NCI-H460 (cell line): ENCODE data around the gene PTK6. TPM values are rescaled to one million over a fixed set of nuclear protein-coding genes. Genes with fewer than 3 reads are reported as not detected.

Experiments used
- DNase-seq: peaks from one replicate; pipeline ENCODE4 v3.0.0-alpha.2; 2016; ENCODE audit warnings: low read depth; ENCODE audit errors: extremely low read depth
- total RNA-seq: library from RNA; depleted of rRNA; stranded (reverse); fragments of >200 nt; shearing (Covaris generic); gene quantifications from 2 replicates; pipeline ENCODE4 v1.2.3, GENCODE V29; 2014

The PTK6 gene
- total RNA-seq, 1 experiment from 2014 or later = 2.2 TPM

DNA sequence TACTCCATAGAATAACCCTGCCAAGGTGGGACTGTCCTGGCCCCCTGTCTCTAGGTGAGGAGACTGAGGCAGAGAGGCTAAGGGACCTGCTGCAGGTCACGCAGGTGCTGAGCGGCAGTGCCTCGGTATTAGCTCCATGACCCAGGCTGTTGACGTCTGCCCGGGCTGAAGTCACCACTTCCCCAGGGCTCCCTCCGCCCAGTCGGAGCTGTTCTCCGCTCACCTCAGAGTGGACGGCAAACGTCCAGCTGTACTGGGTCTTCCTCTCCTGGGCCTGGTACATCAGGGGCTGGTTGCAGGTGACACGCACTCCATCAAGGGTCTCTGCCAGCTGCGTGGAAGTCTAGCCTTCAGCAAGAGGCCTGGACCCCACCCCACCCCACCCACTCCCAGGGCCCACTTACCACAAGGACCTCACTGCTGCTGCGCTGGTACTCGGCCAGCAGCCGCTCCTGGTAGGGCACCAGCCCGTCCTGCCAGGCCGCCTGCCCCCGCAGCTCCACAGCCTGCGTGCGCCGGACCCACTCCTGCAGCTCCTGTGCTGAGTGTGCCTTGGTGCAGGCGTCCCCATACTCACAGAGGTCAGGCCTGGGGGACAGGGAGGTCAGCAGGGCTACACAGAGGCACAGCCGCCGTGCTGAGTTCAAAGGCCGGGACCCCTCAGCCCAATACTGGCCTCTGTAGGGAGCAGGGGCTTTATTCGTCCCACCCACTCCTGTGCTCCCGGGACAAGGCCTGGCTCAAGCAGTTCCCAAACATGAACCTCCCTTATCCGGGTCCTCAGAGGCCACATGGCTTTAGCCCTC lies 33.3 kb upstream of the PTK6 start:
- no peak for DNase-seq

- DNase-seq = no peak
These were observed 32.1 kb upstream of the PTK6 start for GRCh38 chr20:63568986-63569949.

- no peak for DNase-seq
These were observed 31.2 kb upstream of the PTK6 start for GRCh38 chr20:63568170-63568981.

GRCh38 chr20:63567386-63568169 lies 30.4 kb upstream of the PTK6 start:
- no peak for DNase-seq

GRCh38 chr20:63567136-63567385 lies 29.9 kb upstream of the PTK6 start:
- DNase-seq = no peak

DNA sequence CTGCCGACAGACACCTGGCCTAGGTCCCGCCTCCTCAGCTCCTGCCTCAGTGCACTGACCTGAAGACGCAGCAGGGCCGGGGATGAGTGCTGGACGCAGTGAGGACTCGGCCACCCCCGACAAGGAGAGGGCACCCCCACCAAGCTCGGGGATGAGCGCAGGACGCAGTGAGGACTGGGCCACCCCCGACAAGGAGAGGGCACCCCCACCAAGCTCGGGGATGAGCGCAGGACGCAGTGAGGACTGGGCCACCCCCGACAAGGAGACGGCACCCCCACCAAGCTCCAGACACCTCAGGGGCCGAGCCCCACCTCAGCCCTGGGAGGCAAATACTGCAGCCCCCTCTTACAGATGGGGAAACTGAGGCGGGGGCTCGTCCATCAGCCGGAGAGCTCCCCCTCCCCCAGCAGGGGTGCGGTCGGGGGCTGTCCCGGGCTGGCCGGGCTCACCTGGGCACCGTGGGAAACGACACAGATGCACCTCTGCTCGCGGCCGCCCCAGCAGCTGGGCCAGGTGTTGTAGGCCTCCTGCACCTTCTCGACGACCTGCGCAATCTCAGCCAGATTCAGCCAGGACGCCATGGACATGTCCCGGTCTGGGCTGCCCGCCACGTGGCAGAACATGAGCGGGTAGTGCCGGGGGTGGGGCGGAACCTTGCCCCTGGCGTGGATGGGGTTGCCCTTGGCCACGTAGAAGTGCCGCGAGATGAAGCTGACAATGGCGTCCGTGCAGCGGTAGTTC lies 29.4 kb upstream of the PTK6 start:
- DNase-seq = no peak

DNA sequence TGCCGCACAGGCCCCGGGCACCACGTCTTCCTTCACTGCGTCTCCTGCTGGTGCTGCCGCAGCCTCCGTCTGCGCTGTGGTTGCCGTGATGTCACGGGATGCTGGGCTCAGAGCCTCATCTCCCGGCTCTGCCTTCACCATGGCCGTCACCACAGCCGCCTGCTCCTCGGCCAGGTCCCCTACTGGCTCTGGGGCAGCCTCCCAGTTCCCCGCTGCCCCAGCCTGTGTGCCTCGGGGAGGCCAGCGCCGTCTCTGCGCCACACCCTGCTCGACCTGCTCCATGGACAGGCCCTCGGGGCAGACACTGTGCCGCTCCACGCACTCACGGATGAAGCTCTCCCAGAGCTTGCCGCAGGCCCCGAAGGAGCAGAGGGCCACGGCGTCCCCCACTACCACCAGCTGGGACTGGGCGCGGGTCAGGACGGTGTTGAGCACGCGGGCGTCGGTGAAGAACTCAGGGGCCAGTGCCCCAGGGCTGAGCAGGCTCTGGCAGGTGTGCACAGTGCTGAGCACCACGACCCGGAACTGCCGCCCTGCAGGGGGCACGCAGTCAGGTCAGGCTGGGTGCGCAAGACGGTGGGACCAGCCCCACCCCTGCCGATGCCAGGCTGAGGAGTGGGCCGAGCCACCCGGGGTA lies 28.6 kb upstream of the PTK6 start:
- DNase-seq = no peak

DNA sequence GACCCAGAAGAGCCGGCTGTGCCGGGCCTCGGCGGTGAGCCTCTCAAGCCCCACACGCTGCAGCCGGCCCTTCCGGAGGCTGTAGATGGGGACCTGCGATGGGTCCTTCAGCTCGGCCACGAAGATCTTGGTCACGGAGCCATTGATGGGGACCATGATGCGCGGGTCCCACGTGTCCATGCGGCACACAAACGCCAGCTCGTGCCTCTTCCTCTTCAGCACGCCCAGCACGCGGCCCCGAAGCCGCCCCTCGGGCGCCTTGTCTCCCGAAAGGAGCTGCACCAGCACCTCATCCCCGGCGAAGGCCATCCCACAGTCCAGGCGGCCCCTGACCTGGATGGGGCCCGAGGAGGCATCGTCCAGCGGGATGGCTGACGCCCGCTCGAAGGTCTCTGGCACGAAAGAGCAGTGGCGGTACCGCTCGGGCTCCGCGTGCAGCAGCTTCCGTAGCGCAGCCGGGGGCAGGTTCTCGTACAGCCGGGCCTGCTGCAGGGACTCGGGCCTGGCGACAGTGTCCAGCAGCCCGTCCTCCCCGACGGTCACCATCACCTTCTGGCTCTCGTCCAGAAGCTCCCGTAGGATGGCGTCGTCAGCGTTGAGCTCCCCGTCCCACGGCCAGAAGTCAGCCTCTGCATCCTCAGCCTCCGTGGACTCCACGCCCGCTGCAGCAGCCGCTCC lies 28.0 kb upstream of the PTK6 start:
- DNase-seq = no peak

DNA sequence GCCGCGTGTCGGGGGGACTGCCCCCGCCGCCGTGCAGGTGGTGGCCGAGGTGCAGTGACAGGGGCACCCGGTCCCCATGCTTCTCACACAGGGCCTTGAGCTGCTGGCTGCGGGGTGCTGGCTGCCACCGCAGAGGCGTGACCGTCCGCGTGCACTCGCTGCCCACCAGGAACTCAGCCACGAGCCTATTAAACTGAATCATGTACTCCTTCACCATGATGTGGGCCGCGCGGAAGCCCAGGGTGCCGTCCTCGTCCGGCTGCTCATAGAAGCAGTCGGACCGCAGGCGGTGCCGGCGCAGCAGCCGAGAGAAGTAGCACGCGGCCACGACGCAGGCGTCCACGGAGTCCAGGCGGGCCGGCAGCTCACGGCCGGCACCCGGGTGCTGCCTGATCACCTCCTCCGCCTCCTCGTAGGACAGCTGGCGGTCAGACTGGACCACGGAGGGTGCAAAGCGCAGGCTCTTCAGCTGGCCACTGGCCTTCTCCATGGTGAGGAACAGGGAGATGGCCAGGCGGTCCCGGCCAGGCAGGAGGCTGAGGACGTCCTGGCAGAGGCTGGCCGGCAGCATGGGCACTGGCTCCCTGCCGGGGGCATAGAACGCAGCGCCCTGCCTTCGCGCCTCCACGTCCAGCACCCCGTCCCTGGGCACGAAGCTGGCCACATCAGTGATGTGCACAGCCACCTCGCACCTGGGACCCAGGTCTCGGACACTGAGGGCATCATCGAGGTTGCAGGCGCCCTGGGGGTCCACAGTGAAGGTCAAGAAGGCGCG lies 27.0 kb upstream of the PTK6 start:
- DNase-seq = no peak

GRCh38 chr20:63563225-63563935 lies 26.2 kb upstream of the PTK6 start:
- no peak for DNase-seq

DNA sequence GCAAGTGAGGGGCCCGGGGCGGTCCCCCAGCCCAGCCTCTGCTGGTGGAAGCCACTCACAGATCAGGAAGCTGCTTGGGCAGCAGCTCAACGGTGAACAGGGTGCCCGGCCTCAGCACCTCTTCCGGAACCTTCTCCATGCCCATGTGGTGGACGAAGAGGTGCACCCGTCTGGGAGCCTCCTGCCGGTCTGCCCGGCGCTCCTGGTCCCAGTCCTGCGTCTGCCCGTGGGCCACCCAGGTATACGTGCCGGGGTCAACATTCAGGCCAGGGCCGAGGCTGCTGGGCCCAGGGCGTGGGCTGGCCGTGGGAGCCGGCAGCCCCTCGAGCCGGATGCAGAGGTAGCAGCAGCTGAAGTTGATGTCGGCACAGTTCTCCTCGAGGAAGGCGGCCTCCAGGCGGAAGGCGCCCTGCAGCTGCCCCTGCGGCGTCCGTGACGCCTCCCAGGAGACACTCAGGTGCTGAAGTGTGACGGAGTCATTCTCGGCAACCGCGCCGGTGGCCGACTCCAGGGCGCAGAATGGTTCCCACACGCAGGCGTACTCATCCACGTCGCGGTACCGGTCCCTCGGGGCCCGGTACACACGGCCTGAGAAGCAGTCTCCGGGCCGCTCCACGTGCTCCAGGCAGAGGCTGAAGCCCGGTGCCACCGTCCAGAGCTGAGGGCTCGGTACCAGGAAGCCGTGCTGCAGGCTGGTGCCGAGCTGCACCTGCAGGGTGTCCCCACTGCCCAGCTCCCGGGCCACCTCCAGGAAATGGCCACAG lies 25.5 kb upstream of the PTK6 start:
- no peak for DNase-seq

DNA sequence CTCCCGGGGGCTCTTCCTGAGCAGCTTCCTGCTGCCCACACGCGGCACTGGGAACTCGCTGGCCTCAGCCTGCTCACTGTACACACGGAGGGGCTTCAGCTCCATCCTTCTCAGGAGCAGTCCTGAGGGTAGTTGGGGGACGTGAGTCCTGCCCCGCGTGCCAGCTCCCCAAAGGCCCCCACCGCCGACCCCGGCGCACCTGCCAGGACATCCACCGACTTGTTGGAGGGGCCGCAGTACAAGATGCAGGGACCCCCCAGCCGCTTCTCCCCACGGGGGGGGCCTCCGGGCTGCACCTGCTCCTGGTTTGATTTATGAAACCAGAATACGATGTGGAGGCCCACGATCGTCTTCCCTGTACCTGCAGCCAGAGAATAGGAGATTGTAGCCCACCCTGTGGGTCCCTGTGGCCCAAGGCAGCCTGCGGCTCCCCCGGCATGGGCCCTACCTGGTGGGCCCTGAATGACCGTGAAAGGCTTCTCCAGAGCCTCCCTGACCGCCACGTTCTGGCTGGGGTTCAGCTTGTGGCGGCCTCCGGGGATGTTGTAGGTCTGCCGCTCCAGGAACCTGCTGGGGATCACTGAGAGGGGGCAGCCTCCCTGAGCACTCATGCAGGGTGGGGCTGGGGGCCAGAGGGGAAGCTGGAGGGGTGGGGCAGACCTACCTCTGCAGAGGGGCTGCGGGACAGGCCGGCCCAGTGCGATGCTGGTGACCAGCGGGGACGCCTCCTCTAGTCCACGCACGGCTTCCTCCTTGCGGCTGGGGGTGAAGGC lies 24.6 kb upstream of the PTK6 start:
- DNase-seq = no peak

DNA sequence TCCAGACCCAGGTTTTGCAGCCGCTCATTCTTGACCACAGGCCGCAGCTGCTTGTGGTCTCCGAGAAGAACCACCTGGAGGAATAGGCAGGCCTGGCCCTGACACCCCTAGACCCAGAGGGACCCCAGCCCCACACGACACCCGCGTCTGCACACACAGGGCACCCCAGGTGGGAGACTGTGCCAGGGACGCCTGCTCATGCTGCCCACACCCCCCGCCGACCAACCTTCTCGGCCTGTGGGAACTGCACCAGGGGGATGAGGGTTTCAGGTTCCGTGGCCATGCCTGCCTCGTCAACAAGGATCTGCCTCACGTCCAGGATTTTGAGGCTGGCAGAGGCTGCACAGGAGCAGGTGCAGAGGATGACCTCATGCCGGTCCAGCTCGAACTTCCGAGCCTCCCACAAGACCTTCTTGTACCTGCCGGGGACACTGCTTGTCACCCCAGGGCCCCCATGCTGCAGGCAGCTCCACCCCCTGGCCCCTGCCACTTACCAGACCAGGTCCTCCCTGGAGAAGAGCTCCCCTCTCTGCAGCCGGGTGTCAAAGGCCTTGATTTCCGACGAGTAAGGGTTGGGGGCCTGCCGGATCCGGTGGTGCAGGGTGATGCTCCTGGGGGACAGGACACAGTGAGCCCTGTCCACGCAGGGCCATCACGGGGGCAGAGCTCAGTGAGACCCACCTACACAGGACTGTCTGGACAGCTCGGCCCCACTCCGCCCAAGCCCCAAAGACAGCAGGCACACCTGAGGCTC lies 23.9 kb upstream of the PTK6 start:
- no peak for DNase-seq

GRCh38 chr20:63560333-63560805 lies 23.2 kb upstream of the PTK6 start:
- no peak for DNase-seq
